LNCaP clone FGC (cell line): ENCODE results near the gene CALD1.

Experiments used
- DNase-seq: peaks from one replicate; pipeline ENCODE4 v3.0.0-alpha.2; 2011; ENCODE audit warnings: low read depth
- H3K4me3 ChIP-seq: 2 replicates; pipeline ENCODE4 v1.5.1; 2011; ENCODE audit warnings: mild to moderate bottlenecking, low read depth, low read length, control low read depth
- TF ChIP-seq, protein P1 (sequence below): IDR thresholded peaks from 2 replicates; pipeline ENCODE4 v1.5.1; 2012; ENCODE audit warnings: mild to moderate bottlenecking; ENCODE audit not compliant: control insufficient read depth, insufficient read depth; ENCODE audit errors: extremely low read depth

Gene CALD1

GRCh38 chr7:134770676-134771075, 8.8 kb upstream of the CALD1 start:
- no peak overlapping the region for H3K4me3 ChIP-seq
- TF ChIP-seq, protein P1, sequence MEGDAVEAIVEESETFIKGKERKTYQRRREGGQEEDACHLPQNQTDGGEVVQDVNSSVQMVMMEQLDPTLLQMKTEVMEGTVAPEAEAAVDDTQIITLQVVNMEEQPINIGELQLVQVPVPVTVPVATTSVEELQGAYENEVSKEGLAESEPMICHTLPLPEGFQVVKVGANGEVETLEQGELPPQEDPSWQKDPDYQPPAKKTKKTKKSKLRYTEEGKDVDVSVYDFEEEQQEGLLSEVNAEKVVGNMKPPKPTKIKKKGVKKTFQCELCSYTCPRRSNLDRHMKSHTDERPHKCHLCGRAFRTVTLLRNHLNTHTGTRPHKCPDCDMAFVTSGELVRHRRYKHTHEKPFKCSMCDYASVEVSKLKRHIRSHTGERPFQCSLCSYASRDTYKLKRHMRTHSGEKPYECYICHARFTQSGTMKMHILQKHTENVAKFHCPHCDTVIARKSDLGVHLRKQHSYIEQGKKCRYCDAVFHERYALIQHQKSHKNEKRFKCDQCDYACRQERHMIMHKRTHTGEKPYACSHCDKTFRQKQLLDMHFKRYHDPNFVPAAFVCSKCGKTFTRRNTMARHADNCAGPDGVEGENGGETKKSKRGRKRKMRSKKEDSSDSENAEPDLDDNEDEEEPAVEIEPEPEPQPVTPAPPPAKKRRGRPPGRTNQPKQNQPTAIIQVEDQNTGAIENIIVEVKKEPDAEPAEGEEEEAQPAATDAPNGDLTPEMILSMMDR: no peak
- no peak for DNase-seq

- TF ChIP-seq, protein P1: no peak
- H3K4me3 ChIP-seq: no peak overlapping the region
- DNase-seq: no peak
Observed at GRCh38 chr7:134771111-134771510, 8.3 kb upstream of the CALD1 start.

DNA sequence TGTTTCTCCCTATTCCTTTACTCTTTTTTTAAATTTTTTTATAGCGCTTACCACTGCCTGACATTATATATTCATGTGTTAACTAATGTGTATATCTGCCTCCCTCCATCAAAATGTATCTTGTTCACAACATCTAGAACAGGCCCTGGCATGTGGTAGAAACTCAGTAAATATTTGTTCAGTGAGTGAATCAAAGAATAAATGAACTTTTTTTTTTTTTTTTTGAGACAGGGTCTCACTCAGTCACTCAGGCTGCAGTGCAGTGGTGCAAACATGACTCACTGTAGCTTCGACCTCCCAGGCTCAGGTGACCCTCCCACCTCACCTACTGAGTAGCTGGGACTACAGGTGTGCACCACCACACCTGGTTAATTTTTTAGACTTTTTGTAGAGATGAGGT, 7.5 kb upstream of the CALD1 start:
- no peak for DNase-seq
- TF ChIP-seq, protein P1: no peak
- H3K4me3 ChIP-seq: no peak overlapping the region

DNA sequence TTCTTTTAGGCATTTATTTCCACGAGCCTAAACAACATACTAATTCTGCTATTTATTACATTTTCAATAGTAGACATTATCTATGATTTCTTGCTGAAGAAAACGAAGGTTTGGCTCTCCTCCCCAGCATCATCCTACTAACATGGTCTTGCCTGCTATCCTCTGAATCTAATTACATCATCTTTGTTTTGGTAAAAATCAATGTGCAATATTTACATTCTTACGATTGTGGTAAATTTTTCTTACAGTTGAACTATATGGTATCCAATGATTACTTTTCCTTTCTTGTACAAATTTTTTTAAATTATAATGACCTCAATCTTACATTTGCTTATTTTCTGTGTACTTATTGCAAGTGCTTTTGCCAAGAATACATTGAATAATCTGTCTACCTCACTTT, 7.0 kb upstream of the CALD1 start:
- H3K4me3 ChIP-seq: no peak overlapping the region
- TF ChIP-seq, protein P1: no peak
- no peak for DNase-seq

DNA sequence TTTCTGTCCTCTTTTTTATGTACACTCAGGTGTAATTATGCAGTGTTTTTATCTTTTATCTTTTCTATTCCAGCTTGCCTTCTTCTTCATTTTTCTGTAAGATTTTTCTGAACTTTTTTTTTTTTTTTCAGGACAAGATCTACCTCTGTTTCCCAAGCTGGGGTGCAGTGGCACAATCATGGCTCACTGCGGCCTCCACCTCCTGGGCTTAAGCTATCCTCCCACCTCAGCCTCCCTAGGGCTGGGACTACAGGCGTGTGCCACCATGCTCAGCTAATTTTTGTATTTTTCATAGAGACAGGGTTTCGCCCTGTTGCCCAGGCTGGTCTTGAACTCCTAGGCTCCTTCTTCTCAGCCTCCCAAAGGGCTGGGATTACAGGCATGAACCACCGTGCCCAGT, 6.3 kb upstream of the CALD1 start:
- TF ChIP-seq, protein P1: no peak
- no peak for DNase-seq
- no peak overlapping the region for H3K4me3 ChIP-seq

GRCh38 chr7:134774119-134774518, 5.3 kb upstream of the CALD1 start:
- no peak overlapping the region for H3K4me3 ChIP-seq
- no peak for DNase-seq
- TF ChIP-seq, protein P1: no peak

DNA sequence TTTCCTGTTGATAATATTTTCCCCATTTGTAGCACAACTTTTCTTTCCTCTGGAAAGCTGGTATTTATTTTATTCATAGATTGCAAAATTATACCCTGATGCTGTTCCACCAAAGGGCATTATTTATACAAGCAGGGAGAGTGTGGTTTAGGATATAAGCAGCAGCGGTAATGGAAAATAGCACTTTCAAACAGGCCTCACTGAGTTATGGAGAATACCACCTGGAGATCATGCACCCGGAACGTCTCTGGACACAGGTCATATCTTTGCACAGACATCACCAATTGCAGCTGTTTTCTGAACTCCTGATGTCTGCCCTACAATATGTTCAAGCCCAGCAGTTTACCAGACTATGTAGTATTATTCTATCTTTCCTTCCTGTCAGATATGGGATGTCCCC, 2.0 kb upstream of the CALD1 start:
- H3K4me3 ChIP-seq: no peak overlapping the region
- TF ChIP-seq, protein P1: no peak
- no peak for DNase-seq
